Measurements from ENCODE around the gene GABPA. TPM values are rescaled to one million over a fixed set of nuclear protein-coding genes. Genes with fewer than 3 reads are reported as not detected.

Gene GABPA
- total RNA-seq, 2 experiments from 2014 or later = 21.9 to 33.2 TPM

GRCh38 chr21:25735646-25736597 lies 1.1 kb downstream of the GABPA start:
- Histone ChIP-seq H3K36me3 (ENCODE audit: insufficient read depth, low read length) (peaks cover 17% of the 10 kb centered on the region), H3K9me3 (ENCODE audit: low read length) (no peaks in the 10 kb centered on the region), H3K79me2 (ENCODE audit: insufficient read depth, low read depth, low read length) (peaks cover 90% of the 10 kb centered on the region), H3K4me1 (ENCODE audit: insufficient read depth, low read length, poor library complexity, severe bottlenecking) (peaks cover 56% of the 10 kb centered on the region), H3K27ac (ENCODE audit: low read depth, low read length, poor library complexity, severe bottlenecking) (peak overlapping the region; percentile 92), H3K4me3 (ENCODE audit: low read depth, low read length, poor library complexity, severe bottlenecking) (peak overlapping the region; percentile 85), H2AFZ (ENCODE audit: low read length) (peak overlapping the region; percentile 58; the same call in 1 of the 2 replicates), H3K9me2 (ENCODE audit: insufficient read depth, low read length) (no peaks in the 10 kb centered on the region), H3K4me2 (ENCODE audit: low read length) (peak overlapping the region; percentile 96), H4K20me1 (ENCODE audit: insufficient read depth, low read length) (peaks cover 14% of the 10 kb centered on the region; the same call in 1 of the 2 replicates)
- peak; percentile 82 for DNase-seq (ENCODE audit: low spot score)
- TF ChIP-seq CTCF (conservative IDR thresholded peaks at IDR 0.05; ENCODE audit: low read length) (no peak), EZH2phosphoT487 (IDR thresholded peaks at IDR 0.05; ENCODE audit: borderline replicate concordance, low read depth, low read length) (no peak)
- intact Hi-C loops (cut with micrococcal nuclease; ENCODE audit: unreplicated experiment) = loop anchor here (1.0 to 10.0 kb wide), 4 partner anchors 97 to 231 kb away; partner anchors contain the start of genes JAM2 and MRPL39
- ChIA-PET POLR2A (interaction anchor here (0.5 to 2.8 kb wide), 9 partner anchors 9 to 232 kb away, joined by 3 to 16 read pairs (median 4); partner anchors contain the start of gene JAM2), CTCF (ENCODE audit: unreplicated experiment) (no interaction called here)
- BruUV-seq (replicated peaks) = no TSS peak

GRCh38 chr21:25737421-25737820 lies 2.6 kb downstream of the GABPA start:
- Histone ChIP-seq H3K79me2 (ENCODE audit: insufficient read depth, low read depth, low read length) (peaks cover 85% of the 10 kb centered on the region), H4K20me1 (ENCODE audit: insufficient read depth, low read length) (peaks cover 14% of the 10 kb centered on the region; the same call in 1 of the 2 replicates), H3K4me1 (ENCODE audit: insufficient read depth, low read length, poor library complexity, severe bottlenecking) (peaks cover 51% of the 10 kb centered on the region), H3K27ac (ENCODE audit: low read depth, low read length, poor library complexity, severe bottlenecking) (peak overlapping the region; percentile 92), H3K4me3 (ENCODE audit: low read depth, low read length, poor library complexity, severe bottlenecking) (peak overlapping the region; percentile 85), H2AFZ (ENCODE audit: low read length) (no peak overlapping the region), H3K9me2 (ENCODE audit: insufficient read depth, low read length) (no peaks in the 10 kb centered on the region), H3K36me3 (ENCODE audit: insufficient read depth, low read length) (peaks cover 13% of the 10 kb centered on the region), H3K4me2 (ENCODE audit: low read length) (peak overlapping the region; percentile 96), H3K9me3 (ENCODE audit: low read length) (no peaks in the 10 kb centered on the region)
- BruUV-seq (replicated peaks) = no TSS peak
- DNase-seq (ENCODE audit: low spot score) = peak; percentile 20
- intact Hi-C loops (cut with micrococcal nuclease; ENCODE audit: unreplicated experiment) = loop anchor here (10.0 kb wide), 1 partner anchor 163 kb away; no protein-coding TSS in a partner anchor
- CTCF ChIA-PET (ENCODE audit: unreplicated experiment) = no interaction called here
- TF ChIP-seq CTCF (conservative IDR thresholded peaks at IDR 0.05; ENCODE audit: low read length) = no peak
- TF ChIP-seq EZH2phosphoT487 (IDR thresholded peaks at IDR 0.05; ENCODE audit: borderline replicate concordance, low read depth, low read length) = no peak
- POLR2A ChIA-PET = interaction anchor here (0.6 to 0.9 kb wide), 2 partner anchors 12 to 78 kb away, joined by 3 to 5 read pairs; no protein-coding TSS in a partner anchor
